ENCODE results near the gene DIS3L2.

DNA sequence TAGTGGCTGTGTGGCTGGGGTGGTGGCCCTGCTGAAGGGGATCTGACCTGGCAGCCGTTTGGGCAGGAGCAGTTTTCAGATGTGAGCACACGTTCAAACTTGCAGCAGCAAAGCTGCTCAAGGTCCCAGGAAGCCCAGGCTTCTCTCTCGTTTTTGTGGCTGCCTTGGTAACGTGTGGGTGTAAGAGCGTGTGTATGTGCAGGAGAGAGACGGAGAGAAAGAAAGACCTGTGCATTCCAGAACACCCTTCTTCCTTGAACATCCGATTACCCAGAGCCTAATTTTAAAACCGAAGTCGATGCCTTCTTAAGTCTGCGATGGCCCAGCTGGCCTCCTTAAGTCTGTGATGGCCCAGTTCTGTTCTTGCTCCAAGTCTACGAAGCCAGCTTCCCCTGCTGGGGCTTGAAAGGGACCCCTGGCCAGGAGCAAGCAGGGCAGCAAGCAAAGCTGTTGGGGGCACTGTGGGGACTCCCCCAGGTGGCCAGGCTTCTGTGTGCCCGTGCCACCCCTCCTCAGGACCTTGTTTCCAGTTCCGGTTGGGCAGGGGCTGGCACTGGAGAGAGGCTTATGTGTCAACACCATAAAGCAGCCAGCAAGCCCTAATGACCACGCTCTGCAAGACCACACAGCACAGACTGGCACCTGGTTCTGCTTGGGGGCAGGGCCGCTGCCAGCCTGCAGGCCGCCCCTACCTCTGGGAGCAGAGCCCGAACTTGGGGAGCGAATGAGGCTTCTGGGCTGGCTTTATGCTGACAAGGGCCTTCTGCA is 361.2 kb downstream of the DIS3L2 start:
- TF ChIP-seq CTCF (IDR thresholded peaks at IDR 0.05) (no peak), ZFX (IDR thresholded peaks at IDR 0.05; ENCODE audit: borderline replicate concordance) (no peak)
